HL-60 (cell line): Measurements from ENCODE around the gene TMEM101.
A peak's percentile ranks its signal among the peaks of the same experiment; 100 is the strongest.

Experiments
- DNase-seq, 2 experiments: peaks; one replicate each; pipeline ENCODE4 v3.0.0-alpha.2; 2010 to 2020; ENCODE audit warnings: low read depth in 1 of 2, low spot score in 1 of 2
- H3K27ac ChIP-seq: fragments of 250-450 bp; sonication (Bioruptor Pico); replicated peaks from 2 replicates; pipeline ENCODE4 v1.5.1; 2020; ENCODE audit warnings: mild to moderate bottlenecking, moderate library complexity
- H3K27me3 ChIP-seq: fragments of 250-450 bp; sonication (Bioruptor Pico); 2 replicates; pipeline ENCODE4 v1.5.1; 2021; ENCODE audit warnings: mild to moderate bottlenecking, moderate library complexity; ENCODE audit not compliant: insufficient read depth, poor library complexity, severe bottlenecking
- H3K4me3 ChIP-seq: replicated peaks from 2 replicates; pipeline ENCODE4 v1.5.1; 2011; ENCODE audit warnings: mild to moderate bottlenecking, control low read depth, low read length; ENCODE audit not compliant: insufficient read depth
- CTCF ChIP-seq: IDR thresholded peaks from one replicate; pipeline ENCODE4 v1.5.1; 2011; ENCODE audit warnings: low read length, control low read depth, inconsistent platforms; ENCODE audit not compliant: insufficient read depth
- GABPA ChIP-seq: IDR thresholded peaks from 2 replicates; pipeline ENCODE4 v1.6.1; 2012; ENCODE audit warnings: low read depth
- POLR2AphosphoS5 ChIP-seq: IDR thresholded peaks from 2 replicates; pipeline ENCODE4 v1.6.1; 2012; ENCODE audit warnings: low read depth
- REST ChIP-seq: IDR thresholded peaks from 2 replicates; pipeline ENCODE4 v1.6.1; 2012; ENCODE audit warnings: low read depth; ENCODE audit not compliant: insufficient replicate concordance
- SPI1 ChIP-seq: IDR thresholded peaks from 2 replicates; pipeline ENCODE4 v1.6.1; 2012; ENCODE audit warnings: low read depth, mild to moderate bottlenecking, borderline replicate concordance

Gene TMEM101

DNA sequence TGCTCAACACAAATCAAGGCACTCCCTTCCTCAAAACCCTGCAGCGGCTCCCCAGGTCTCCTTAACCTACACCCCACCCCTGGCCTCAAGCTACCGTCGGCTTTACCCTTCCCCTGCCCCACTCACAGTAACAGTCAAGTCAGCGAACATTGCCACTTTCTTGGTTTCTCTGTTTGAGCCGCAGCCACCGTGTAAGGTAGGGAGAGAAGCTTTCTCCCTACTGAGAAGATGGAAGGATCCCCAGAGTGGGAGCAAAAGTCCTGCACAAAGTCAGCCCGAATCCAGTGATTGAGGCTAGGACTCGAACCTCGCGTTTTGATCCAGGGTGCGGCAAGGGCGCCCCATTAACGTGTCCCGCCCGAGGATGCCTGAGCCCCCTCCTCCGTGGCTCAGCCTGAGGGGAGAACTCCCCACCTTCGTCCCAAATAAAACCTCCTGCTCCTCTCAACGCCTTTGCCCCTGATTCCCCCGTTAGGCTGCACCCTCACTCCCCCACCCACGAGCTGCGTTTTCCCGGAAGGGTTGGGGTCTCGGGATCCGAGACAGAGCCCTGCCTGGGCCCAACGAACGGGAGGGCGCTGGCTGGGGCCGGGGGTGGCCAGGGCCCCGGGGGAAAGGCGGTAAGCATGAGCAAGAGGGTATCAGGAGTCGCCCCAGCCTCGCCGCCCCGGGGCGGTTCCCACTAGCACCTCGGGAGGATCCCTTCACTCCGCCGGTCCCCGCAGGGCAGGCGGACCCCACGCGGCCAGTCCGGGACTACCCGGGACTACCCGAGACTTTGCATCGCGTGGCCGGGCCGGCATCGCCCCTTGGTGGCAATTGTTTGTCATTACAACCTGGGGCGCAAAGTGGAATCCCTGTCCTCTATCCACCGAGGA lies 20.3 kb downstream of the TMEM101 start:
- TF ChIP-seq CTCF (peak; percentile 73), SPI1 (no peak), REST (no peak), GABPA (no peak), POLR2AphosphoS5 (no peak)
- Histone ChIP-seq H3K27ac (no peak overlapping the region), H3K27me3 (peaks cover 32% of the 10 kb centered on the region), H3K4me3 (no peak overlapping the region; the same call in 1 of the 2 replicates)
- peak in 1 of 2 experiments; percentile 46 for DNase-seq

DNA sequence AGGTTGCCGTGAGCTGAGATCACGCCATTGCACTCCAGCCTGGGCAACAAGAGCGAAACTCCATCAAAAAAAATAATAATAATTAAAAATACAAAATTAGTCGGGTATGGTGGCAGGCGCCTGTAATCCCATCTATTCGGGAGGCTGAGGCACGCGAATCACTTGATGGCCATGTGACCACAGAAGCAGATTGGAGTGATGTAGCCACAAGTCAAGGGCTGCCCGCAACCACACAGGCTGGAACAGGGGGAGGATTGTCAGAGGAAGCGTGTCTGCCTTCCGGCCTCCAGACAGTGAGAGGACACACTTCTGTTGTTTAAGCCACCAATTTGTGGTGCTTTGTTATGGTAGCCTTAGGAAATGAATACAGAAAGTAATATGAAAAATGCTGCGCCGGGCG lies 22.1 kb downstream of the TMEM101 start:
- H3K4me3 ChIP-seq = no peak overlapping the region
- no peak for DNase-seq
- no peak overlapping the region for H3K27ac ChIP-seq
- peaks cover 32% of the 10 kb centered on the region for H3K27me3 ChIP-seq
- TF ChIP-seq CTCF (no peak), SPI1 (no peak), GABPA (no peak), POLR2AphosphoS5 (no peak), REST (no peak)

GRCh38 chr17:43988301-43988700 lies 26.5 kb downstream of the TMEM101 start:
- TF ChIP-seq CTCF (no peak), SPI1 (no peak), POLR2AphosphoS5 (no peak), GABPA (no peak), REST (no peak)
- no peak overlapping the region for H3K27ac ChIP-seq
- no peak overlapping the region for H3K4me3 ChIP-seq
- H3K27me3 ChIP-seq = peaks cover 24% of the 10 kb centered on the region
- DNase-seq = no peak
